ENCODE results near the gene ARRB2.

DNA sequence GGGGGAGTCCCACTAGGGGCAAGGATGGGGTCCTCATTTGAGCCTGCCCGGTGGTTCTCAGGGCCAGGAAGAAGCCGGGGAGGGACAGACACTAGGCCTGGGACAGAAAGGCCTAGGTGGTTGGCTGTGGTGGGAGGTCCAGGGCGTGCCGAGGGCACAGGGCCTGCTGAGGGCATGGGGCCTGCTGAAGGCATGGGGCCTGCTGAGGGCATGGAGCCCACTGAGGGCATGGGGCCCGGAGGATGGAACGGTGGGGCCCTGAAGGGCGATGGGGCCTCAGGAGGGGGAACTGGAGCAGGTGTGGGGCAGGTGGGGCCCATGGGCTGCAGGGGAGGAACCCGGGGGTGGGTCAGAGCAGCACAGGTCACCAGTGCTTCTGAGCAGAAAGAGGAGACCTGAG is 37.7 kb upstream of the ARRB2 start:
- TF ChIP-seq POLR2A (IDR thresholded peaks at IDR 0.05; ENCODE audit: low read length) (no peak), GATA1 (IDR thresholded peaks at IDR 0.05; ENCODE audit: low read depth, low read length) (no peak)
